Upper lobe of left lung (tissue), 4 donors: ENCODE measurements around the gene IQSEC1.

Experiments
- EP300 ChIP-seq, 4 donors: sonication (generic); formaldehyde crosslinking; IDR thresholded peaks; one replicate each; pipeline ENCODE4 v1.5.1; 2017; ENCODE audit warnings: antibody characterized with exemption in 4 of 4, control low read depth in 2 of 4
- POLR2A ChIP-seq, 4 donors: fragments of 450-650 bp; IDR thresholded peaks; one replicate each; pipeline ENCODE4 v1.5.1; 2016 to 2017; ENCODE audit warnings: antibody characterized with exemption in 4 of 4, mild to moderate bottlenecking in 2 of 4
- POLR2AphosphoS5 ChIP-seq, 2 donors: sonication (generic); formaldehyde crosslinking; IDR thresholded peaks; one replicate each; pipeline ENCODE4 v1.5.1; 2017; ENCODE audit warnings: antibody characterized with exemption in 2 of 2
- TF ChIP-seq, protein P1 (sequence below), 6 experiments: fragments of 450-650 bp in 4 of 6; fragments of 200-600 bp in 2 of 6; sonication (generic) in 2 of 6; IDR thresholded peaks; one replicate each; pipeline ENCODE4 v1.5.1; 2016 to 2019; ENCODE audit warnings: antibody characterized with exemption in 6 of 6

DNA sequence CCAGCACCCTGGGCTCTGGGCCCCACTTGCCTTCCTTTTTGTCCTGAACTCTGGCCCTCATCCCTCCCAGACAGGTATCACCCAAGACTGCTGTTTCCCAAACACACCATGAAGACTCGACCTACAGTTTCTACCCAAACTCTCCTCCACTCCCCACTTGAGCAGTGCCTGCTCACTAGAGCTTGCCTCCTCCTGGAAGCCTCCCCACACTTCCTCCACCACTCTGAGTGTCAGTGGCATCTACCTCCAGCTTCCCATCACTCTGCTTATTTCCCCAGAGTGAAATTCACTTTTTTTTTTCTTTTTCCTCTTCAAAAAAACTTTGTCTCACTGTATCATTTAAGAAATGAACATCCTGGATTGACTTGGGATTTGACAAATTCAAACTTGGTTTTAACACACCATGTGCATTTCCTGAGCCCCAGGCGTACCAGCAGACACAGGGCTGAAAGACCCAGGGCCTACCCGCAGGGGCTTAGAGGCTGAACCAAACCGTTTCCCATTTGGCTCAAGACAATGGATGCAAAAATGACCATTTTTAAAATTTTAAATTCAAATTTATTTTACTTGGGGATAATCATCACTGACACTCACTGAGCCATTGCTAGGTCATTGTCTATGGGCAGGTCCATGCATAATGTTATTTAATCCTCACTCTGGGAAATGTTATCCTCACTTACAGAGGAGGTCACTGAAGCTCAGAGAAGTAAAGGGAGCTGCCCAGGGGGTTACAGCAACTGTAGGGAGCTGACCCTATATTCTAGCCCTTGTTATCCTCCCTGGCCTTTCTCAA is 62.3 kb downstream of the IQSEC1 start:
- TF ChIP-seq POLR2A (IDR thresholded peaks at IDR 0.05) (no peak), POLR2AphosphoS5 (IDR thresholded peaks at IDR 0.05) (no peak), EP300 (IDR thresholded peaks at IDR 0.05) (no peak)
- TF ChIP-seq, protein P1, sequence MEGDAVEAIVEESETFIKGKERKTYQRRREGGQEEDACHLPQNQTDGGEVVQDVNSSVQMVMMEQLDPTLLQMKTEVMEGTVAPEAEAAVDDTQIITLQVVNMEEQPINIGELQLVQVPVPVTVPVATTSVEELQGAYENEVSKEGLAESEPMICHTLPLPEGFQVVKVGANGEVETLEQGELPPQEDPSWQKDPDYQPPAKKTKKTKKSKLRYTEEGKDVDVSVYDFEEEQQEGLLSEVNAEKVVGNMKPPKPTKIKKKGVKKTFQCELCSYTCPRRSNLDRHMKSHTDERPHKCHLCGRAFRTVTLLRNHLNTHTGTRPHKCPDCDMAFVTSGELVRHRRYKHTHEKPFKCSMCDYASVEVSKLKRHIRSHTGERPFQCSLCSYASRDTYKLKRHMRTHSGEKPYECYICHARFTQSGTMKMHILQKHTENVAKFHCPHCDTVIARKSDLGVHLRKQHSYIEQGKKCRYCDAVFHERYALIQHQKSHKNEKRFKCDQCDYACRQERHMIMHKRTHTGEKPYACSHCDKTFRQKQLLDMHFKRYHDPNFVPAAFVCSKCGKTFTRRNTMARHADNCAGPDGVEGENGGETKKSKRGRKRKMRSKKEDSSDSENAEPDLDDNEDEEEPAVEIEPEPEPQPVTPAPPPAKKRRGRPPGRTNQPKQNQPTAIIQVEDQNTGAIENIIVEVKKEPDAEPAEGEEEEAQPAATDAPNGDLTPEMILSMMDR (IDR thresholded peaks at IDR 0.05) = no peak
